Measurements from ENCODE around the gene GADL1.

Gene GADL1

DNA sequence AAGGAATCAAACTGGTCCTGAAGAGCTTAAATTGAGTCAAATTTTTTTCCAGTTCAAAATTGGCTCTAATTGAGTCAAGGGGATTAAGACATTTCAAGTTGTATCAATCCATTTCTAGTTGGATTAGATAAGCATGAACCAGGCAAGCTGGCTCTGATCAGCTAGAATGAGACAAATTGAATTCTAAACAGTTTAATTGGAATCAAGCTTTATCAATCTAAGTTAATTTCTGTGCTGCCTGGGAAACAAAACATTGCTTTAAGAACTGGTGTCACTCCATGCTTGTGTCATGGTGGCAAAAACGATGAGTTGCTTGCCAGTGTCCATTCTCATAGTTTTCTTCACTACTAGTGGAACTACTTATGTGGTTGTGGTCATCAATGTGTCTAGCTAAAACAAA is 171.2 kb downstream of the GADL1 start:
- Histone ChIP-seq H3K4me1 (ENCODE audit: insufficient read depth, low read length, severe bottlenecking) (peaks cover 22% of the 10 kb centered on the region), H4K20me1 (ENCODE audit: insufficient read depth, low read length) (no peaks in the 10 kb centered on the region), H3K27me3 (ENCODE audit: insufficient read depth, low read length) (no peaks in the 10 kb centered on the region), H3K4me3 (ENCODE audit: low read depth, low read length, poor library complexity, severe bottlenecking) (no peak overlapping the region), H2AFZ (ENCODE audit: low read length) (no peak overlapping the region), H3K79me2 (ENCODE audit: insufficient read depth, low read length) (no peaks in the 10 kb centered on the region), H3K9me2 (ENCODE audit: low read depth, low read length) (no peaks in the 10 kb centered on the region), H3K4me2 (ENCODE audit: low read length) (no peak overlapping the region), H3F3A (ENCODE audit: insufficient read depth, low read length) (no peaks in the 10 kb centered on the region), H3K36me3 (ENCODE audit: insufficient read depth, low read length) (no peaks in the 10 kb centered on the region), H3K9me3 (ENCODE audit: low read length) (no peaks in the 10 kb centered on the region), H3K9ac (ENCODE audit: low read length) (no peak overlapping the region), H3K27ac (ENCODE audit: low read depth, low read length, poor library complexity, severe bottlenecking) (no peak overlapping the region)
- TF ChIP-seq, protein P1, sequence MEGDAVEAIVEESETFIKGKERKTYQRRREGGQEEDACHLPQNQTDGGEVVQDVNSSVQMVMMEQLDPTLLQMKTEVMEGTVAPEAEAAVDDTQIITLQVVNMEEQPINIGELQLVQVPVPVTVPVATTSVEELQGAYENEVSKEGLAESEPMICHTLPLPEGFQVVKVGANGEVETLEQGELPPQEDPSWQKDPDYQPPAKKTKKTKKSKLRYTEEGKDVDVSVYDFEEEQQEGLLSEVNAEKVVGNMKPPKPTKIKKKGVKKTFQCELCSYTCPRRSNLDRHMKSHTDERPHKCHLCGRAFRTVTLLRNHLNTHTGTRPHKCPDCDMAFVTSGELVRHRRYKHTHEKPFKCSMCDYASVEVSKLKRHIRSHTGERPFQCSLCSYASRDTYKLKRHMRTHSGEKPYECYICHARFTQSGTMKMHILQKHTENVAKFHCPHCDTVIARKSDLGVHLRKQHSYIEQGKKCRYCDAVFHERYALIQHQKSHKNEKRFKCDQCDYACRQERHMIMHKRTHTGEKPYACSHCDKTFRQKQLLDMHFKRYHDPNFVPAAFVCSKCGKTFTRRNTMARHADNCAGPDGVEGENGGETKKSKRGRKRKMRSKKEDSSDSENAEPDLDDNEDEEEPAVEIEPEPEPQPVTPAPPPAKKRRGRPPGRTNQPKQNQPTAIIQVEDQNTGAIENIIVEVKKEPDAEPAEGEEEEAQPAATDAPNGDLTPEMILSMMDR (IDR thresholded peaks at IDR 0.05; ENCODE audit: low read length), result no peak
- TF ChIP-seq EZH2 (IDR thresholded peaks at IDR 0.05; ENCODE audit: borderline replicate concordance, low read length), result no peak

- no peak for TF ChIP-seq EZH2 (IDR thresholded peaks at IDR 0.05; ENCODE audit: borderline replicate concordance, low read length)
- TF ChIP-seq, protein P1 (IDR thresholded peaks at IDR 0.05; ENCODE audit: low read length), result no peak
- Histone ChIP-seq H3K79me2 (ENCODE audit: insufficient read depth, low read length) (no peaks in the 10 kb centered on the region), H3K9ac (ENCODE audit: low read length) (no peak overlapping the region), H3K4me2 (ENCODE audit: low read length) (no peak overlapping the region), H3K4me1 (ENCODE audit: insufficient read depth, low read length, severe bottlenecking) (peaks cover 31% of the 10 kb centered on the region), H3F3A (ENCODE audit: insufficient read depth, low read length) (no peaks in the 10 kb centered on the region), H3K27me3 (ENCODE audit: insufficient read depth, low read length) (no peaks in the 10 kb centered on the region), H3K4me3 (ENCODE audit: low read depth, low read length, poor library complexity, severe bottlenecking) (no peak overlapping the region), H3K9me2 (ENCODE audit: low read depth, low read length) (no peaks in the 10 kb centered on the region), H4K20me1 (ENCODE audit: insufficient read depth, low read length) (no peaks in the 10 kb centered on the region), H3K9me3 (ENCODE audit: low read length) (no peaks in the 10 kb centered on the region), H3K36me3 (ENCODE audit: insufficient read depth, low read length) (no peaks in the 10 kb centered on the region), H3K27ac (ENCODE audit: low read depth, low read length, poor library complexity, severe bottlenecking) (no peak overlapping the region), H2AFZ (ENCODE audit: low read length) (no peak overlapping the region)
Measured at GRCh38 chr3:30721314-30721634, 173.2 kb downstream of the GADL1 start.

DNA sequence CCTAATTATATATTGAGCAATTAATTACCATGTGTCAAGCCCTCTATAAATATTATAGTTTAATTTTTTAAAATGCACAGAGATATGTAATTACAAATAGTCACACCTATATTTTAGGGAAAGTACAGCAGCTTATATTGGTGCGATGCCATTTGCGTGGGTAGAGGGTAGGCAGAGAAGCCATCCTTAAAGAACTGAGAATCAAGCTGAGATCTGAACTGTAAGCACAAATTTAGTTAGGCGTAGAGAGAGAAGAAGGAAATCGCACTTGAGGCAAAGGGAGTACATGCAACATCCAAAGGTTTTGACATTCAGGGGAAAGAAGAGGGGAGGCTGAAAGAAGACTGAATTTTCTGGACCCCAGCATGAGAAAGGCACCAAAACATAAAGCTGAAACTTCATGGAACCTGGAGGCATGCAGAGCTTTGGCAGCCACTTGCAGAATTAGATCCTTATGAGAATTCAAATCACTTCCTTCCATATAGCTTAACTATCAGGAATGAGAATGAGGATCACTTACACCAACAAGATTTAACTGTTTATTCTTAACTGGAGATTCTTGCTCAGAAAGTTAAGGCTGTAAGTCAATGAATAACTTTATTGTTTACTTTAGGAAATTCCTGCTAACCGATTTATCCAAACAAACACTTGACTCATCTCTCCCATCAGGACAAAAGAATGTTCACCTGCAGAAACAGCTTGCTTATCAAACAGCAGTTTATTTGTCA is 173.7 kb downstream of the GADL1 start:
- Histone ChIP-seq H3F3A (ENCODE audit: insufficient read depth, low read length) (no peaks in the 10 kb centered on the region), H3K9ac (ENCODE audit: low read length) (no peak overlapping the region), H3K27ac (ENCODE audit: low read depth, low read length, poor library complexity, severe bottlenecking) (peak overlapping the region; percentile 90), H3K4me2 (ENCODE audit: low read length) (no peak overlapping the region), H3K27me3 (ENCODE audit: insufficient read depth, low read length) (no peaks in the 10 kb centered on the region), H3K4me3 (ENCODE audit: low read depth, low read length, poor library complexity, severe bottlenecking) (no peak overlapping the region), H3K79me2 (ENCODE audit: insufficient read depth, low read length) (no peaks in the 10 kb centered on the region), H3K36me3 (ENCODE audit: insufficient read depth, low read length) (no peaks in the 10 kb centered on the region), H2AFZ (ENCODE audit: low read length) (no peak overlapping the region), H3K4me1 (ENCODE audit: insufficient read depth, low read length, severe bottlenecking) (peaks cover 31% of the 10 kb centered on the region), H4K20me1 (ENCODE audit: insufficient read depth, low read length) (no peaks in the 10 kb centered on the region), H3K9me3 (ENCODE audit: low read length) (no peaks in the 10 kb centered on the region), H3K9me2 (ENCODE audit: low read depth, low read length) (no peaks in the 10 kb centered on the region)
- no peak for TF ChIP-seq EZH2 (IDR thresholded peaks at IDR 0.05; ENCODE audit: borderline replicate concordance, low read length)
- TF ChIP-seq, protein P1 (IDR thresholded peaks at IDR 0.05; ENCODE audit: low read length), result no peak

Measured in OCI-LY1 (cell line).